Stimulated activated CD4-positive, alpha-beta T cell treated with anti-CD3 and anti-CD28 coated beads, TNF-alpha, amount 100 ng/mL, for 1 hour (primary cell): ENCODE results near the gene MEGF11.

Experiments used
- DNase-seq, 3 donors: peaks; one replicate each; pipeline ENCODE4 v3.0.0-alpha.2; 2020; ENCODE audit warnings: low read depth in 3 of 3, low spot score in 1 of 3

MEGF11 gene

GRCh38 chr15:66123799-66124198 lies 129.8 kb downstream of the MEGF11 start:
- no peak for DNase-seq

GRCh38 chr15:66120422-66120821 lies 133.1 kb downstream of the MEGF11 start:
- no peak for DNase-seq

- DNase-seq = no peak
Measured at GRCh38 chr15:66117841-66118240, 135.7 kb downstream of the MEGF11 start.

GRCh38 chr15:66115568-66116206 lies 137.9 kb downstream of the MEGF11 start:
- DNase-seq = no peak

- DNase-seq = no peak
Measured at GRCh38 chr15:66114863-66115425, 138.6 kb downstream of the MEGF11 start.

- DNase-seq = no peak
Measured at GRCh38 chr15:66112388-66112787, 141.2 kb downstream of the MEGF11 start.

GRCh38 chr15:66111363-66111762 lies 142.2 kb downstream of the MEGF11 start:
- no peak for DNase-seq

GRCh38 chr15:66110864-66111263 lies 142.7 kb downstream of the MEGF11 start:
- DNase-seq = no peak

- DNase-seq = no peak
Measured at GRCh38 chr15:66109826-66110225, 143.7 kb downstream of the MEGF11 start.

GRCh38 chr15:66108483-66109265 lies 144.9 kb downstream of the MEGF11 start:
- DNase-seq = no peak

GRCh38 chr15:66107070-66107469 lies 146.5 kb downstream of the MEGF11 start:
- DNase-seq = no peak

- no peak for DNase-seq
Measured at GRCh38 chr15:66105286-66106265, 148.0 kb downstream of the MEGF11 start.

GRCh38 chr15:66103293-66103590 lies 150.3 kb downstream of the MEGF11 start:
- no peak for DNase-seq

- no peak for DNase-seq
Measured at GRCh38 chr15:66102563-66103292, 150.8 kb downstream of the MEGF11 start.

- no peak for DNase-seq
Measured at GRCh38 chr15:66101715-66102395, 151.7 kb downstream of the MEGF11 start.

GRCh38 chr15:66100761-66101160 lies 152.8 kb downstream of the MEGF11 start:
- no peak for DNase-seq

- no peak for DNase-seq
Measured at GRCh38 chr15:66099950-66100671, 153.4 kb downstream of the MEGF11 start.

GRCh38 chr15:66098022-66098363 lies 155.6 kb downstream of the MEGF11 start:
- no peak for DNase-seq

- DNase-seq = no peak
Measured at GRCh38 chr15:66097151-66098021, 156.2 kb downstream of the MEGF11 start.
